Kidney (tissue), 14 donors: ENCODE results near the gene LMNTD2. TPM values are rescaled to one million over a fixed set of nuclear protein-coding genes. Genes with fewer than 3 reads are reported as not detected.

Source experiments
- DNase-seq, 5 donors: peaks; one replicate each; pipeline ENCODE4 v3.0.0-alpha.2; 2013 to 2020
- FAIRE-seq: peaks from 2 replicates; lab custom pipeline; 2012; peaks lifted over from hg19 to GRCh38; lab: Jason Lieb, UNC
- H3K27ac ChIP-seq, 2 donors: one replicate each; pipeline ENCODE4 v1.7.0; 2013; ENCODE audit warnings: low read depth in 2 of 2, low read length in 2 of 2, inconsistent platforms in 1 of 2
- H3K27me3 ChIP-seq: one replicate; pipeline ENCODE4 v1.7.1; 2013; ENCODE audit warnings: low read length, inconsistent platforms; ENCODE audit not compliant: control insufficient read depth, insufficient read depth
- H3K36me3 ChIP-seq, 3 donors: one replicate each; pipeline versions ENCODE4 v1.7.0 to v1.7.1; 2013; ENCODE audit warnings: low read length in 3 of 3, control low read depth in 1 of 3, inconsistent platforms in 1 of 3; ENCODE audit not compliant: insufficient read depth in 3 of 3, control insufficient read depth in 2 of 3
- H3K4me1 ChIP-seq, 3 donors: one replicate each; pipeline versions ENCODE4 v1.7.0 to v1.7.1; 2013; ENCODE audit warnings: low read length in 3 of 3, inconsistent platforms in 1 of 3, low read depth in 1 of 3; ENCODE audit not compliant: control insufficient read depth in 2 of 3, insufficient read depth in 2 of 3
- H3K4me3 ChIP-seq, 3 donors: one replicate each; pipeline versions ENCODE4 v1.7.0 to v1.8.1; 2013; ENCODE audit warnings: low read length in 3 of 3, control low read depth in 1 of 3, inconsistent platforms in 1 of 3
- H3K9ac ChIP-seq, 3 donors: one replicate each; pipeline versions ENCODE4 v1.7.0 to v1.7.1; 2013; ENCODE audit warnings: low read length in 3 of 3, control low read depth in 1 of 3, inconsistent platforms in 1 of 3
- H3K9me3 ChIP-seq, 3 donors: one replicate each; pipeline versions ENCODE4 v1.7.0 to v1.7.1; 2013; ENCODE audit warnings: low read length in 3 of 3, control low read depth in 1 of 3, inconsistent platforms in 1 of 3; ENCODE audit not compliant: control insufficient read depth in 2 of 3, insufficient read depth in 1 of 3
- CTCF ChIP-seq: IDR thresholded peaks from 3 replicates; pipeline ENCODE4 v1.5.1; 2012; ENCODE audit warnings: mild to moderate bottlenecking, moderate library complexity, borderline replicate concordance; ENCODE audit not compliant: insufficient read depth; ENCODE audit errors: extremely low read depth
- intact Hi-C: fragments of 100-400 bp; cut with DNase I; formaldehyde crosslinking; loops from one replicate; pipeline ENCODE4 v1.11.1; 2022
- polyA plus RNA-seq: library from polyadenylated mRNA; stranded (reverse); fragments of 350-450 nt; fragmentation: Illumina TruSeq; extraction: RNeasy Lipid Tissue Mini Kit (QIAGEN cat#74804); gene quantifications from one replicate; pipeline ENCODE4 v1.2.3, GENCODE V29; 2014; ENCODE audit warnings: low read depth, low replicate concordance; ENCODE audit not compliant: insufficient read depth
- total RNA-seq: library from RNA; stranded (reverse); fragmentation: NEBNext Ultra II Directional; extraction: Animal tissue kit (Norgen Biotek cat#: 25700); gene quantifications from one replicate; pipeline ENCODE4 v1.2.1, GENCODE V29; 2021
- donor health status: control.
- donor health status: control.
- donor health status: control.
- donor health status: control.
- donor health status: control.
- donor health status: DM: yes; HTN: yes; CAD: no.
- donor health status: Normal renal cell carcinoma (clear cell type).

LMNTD2 gene
- total and polyA plus RNA-seq, 2 donors from 2014 or later = 6.2 to 8.0 TPM

GRCh38 chr11:526192-526591 is 34.3 kb downstream of the LMNTD2 start:
- intact Hi-C loops = no loop called here
- FAIRE-seq = no peak

GRCh38 chr11:521177-521688 is 39.3 kb downstream of the LMNTD2 start:
- intact Hi-C loops = no loop called here
- no peak overlapping the region for H3K9ac ChIP-seq
- H3K4me1 ChIP-seq = no peaks in the 10 kb centered on the region
- FAIRE-seq (no peak), DNase-seq (no peak)
- H3K4me3 ChIP-seq = no peak overlapping the region
- no peaks in the 10 kb centered on the region for H3K36me3 ChIP-seq
- TF ChIP-seq CTCF = no peak
- no peak overlapping the region for H3K27ac ChIP-seq
- no peaks in the 10 kb centered on the region for H3K9me3 ChIP-seq
- H3K27me3 ChIP-seq = no peaks in the 10 kb centered on the region

More at GRCh38 chr11:526192-526591, 34.3 kb downstream of the LMNTD2 start:
- TF ChIP-seq CTCF = no peak
- H3K4me1 ChIP-seq = no peaks in the 10 kb centered on the region
- no peak overlapping the region for H3K9ac ChIP-seq
- H3K4me3 ChIP-seq = no peak overlapping the region
- no peaks in the 10 kb centered on the region for H3K36me3 ChIP-seq
- H3K9me3 ChIP-seq = no peaks in the 10 kb centered on the region
- H3K27me3 ChIP-seq = no peaks in the 10 kb centered on the region
- no peak overlapping the region for H3K27ac ChIP-seq
- peak in 1 of 5 donors; percentile 37 for DNase-seq

- H3K27ac ChIP-seq = no peak overlapping the region
- H3K4me1 ChIP-seq = no peaks in the 10 kb centered on the region
- H3K9me3 ChIP-seq = no peaks in the 10 kb centered on the region
- H3K27me3 ChIP-seq = no peaks in the 10 kb centered on the region
- H3K36me3 ChIP-seq = no peaks in the 10 kb centered on the region
- intact Hi-C loops = no loop called here
- DNase-seq (peak in 2 of 5 donors; percentile 43 to 74), FAIRE-seq (no peak)
- H3K4me3 ChIP-seq = no peak overlapping the region
- TF ChIP-seq CTCF = no peak
- no peak overlapping the region for H3K9ac ChIP-seq
Measured at GRCh38 chr11:520428-521176, 39.9 kb downstream of the LMNTD2 start.
